A549 (cell line): ENCODE data around the gene GTPBP10. TPM values are rescaled to one million over a fixed set of nuclear protein-coding genes. Genes with fewer than 3 reads are reported as not detected.

Experiments used
- ATAC-seq, 2 experiments: fragments of 200-7000 bp in 1 of 2; fragments of >200 bp in 1 of 2; cut with Nextera tagmentation in 1 of 2; cut with Tn5 transposase in 1 of 2; 3 replicates each; pipeline versions ENCODE4 v1.8.0 to v1.9.1; 2018 to 2020; ENCODE audit warnings: mild to moderate bottlenecking in 1 of 2, moderate library complexity in 1 of 2
- CTCF ChIA-PET: fragments of 300-600 bp; sonication (Branson Sonifier 250); formaldehyde crosslinking; extraction: SDS; loops from one replicate; lab custom pipeline; 2021; ENCODE audit warnings: antibody characterized with exemption, inconsistent platforms; lab: Yijun Ruan, JAX
- POLR2A ChIA-PET: fragments of 350-600 bp; formaldehyde crosslinking; extraction: SDS; loops from one replicate; lab custom pipeline; 2021; ENCODE audit warnings: antibody characterized with exemption, inconsistent platforms; lab: Yijun Ruan, JAX
- DNase-seq, 2 experiments: peaks; one replicate each; pipeline versions ENCODE4 v3.0.0 to v3.0.0-alpha.2; 2011 to 2016; ENCODE audit warnings: low read depth in 1 of 2, low spot score in 1 of 2
- FAIRE-seq: peaks from 2 replicates; lab custom pipeline; 2011; peaks lifted over from hg19 to GRCh38; lab: Jason Lieb, UNC
- H3K27ac ChIP-seq, 2 experiments: fragments of >200 bp; sonication (Bioruptor Twin); formaldehyde crosslinking; 3 replicates each; pipeline ENCODE4 v1.5.1; 2016 to 2017
- H3K4me1 ChIP-seq: fragments of >200 bp; sonication (Bioruptor Twin); formaldehyde crosslinking; 3 replicates; pipeline ENCODE4 v1.6.1; 2016
- H3K4me2 ChIP-seq: fragments of >200 bp; sonication (Bioruptor Twin); formaldehyde crosslinking; 3 replicates; pipeline ENCODE4 v1.6.1; 2016
- H3K4me3 ChIP-seq: fragments of >200 bp; sonication (Bioruptor Twin); formaldehyde crosslinking; 3 replicates; pipeline ENCODE4 v1.5.1; 2016
- H3K9me3 ChIP-seq: fragments of >200 bp; sonication (Bioruptor Twin); formaldehyde crosslinking; 3 replicates; pipeline ENCODE4 v1.6.1; 2016
- CEBPB ChIP-seq, 2 experiments: fragments of >200 bp in 1 of 2; sonication (Bioruptor Twin) in 1 of 2; formaldehyde crosslinking in 1 of 2; IDR thresholded peaks; 2 replicates each; pipeline ENCODE4 v1.6.1; 2012 to 2016
- CHD4 ChIP-seq: fragments of 200-600 bp; sonication (generic); IDR thresholded peaks from 2 replicates; pipeline ENCODE4 v1.6.1; 2016; ENCODE audit warnings: antibody characterized with exemption, mild to moderate bottlenecking, borderline replicate concordance
- ESRRA ChIP-seq: fragments of 150-350 bp; IDR thresholded peaks from 2 replicates; pipeline ENCODE4 v1.6.1; 2014; ENCODE audit warnings: mild to moderate bottlenecking, low read length, borderline replicate concordance
- FOSL2 ChIP-seq, 2 experiments: fragments of 450-650 bp in 1 of 2; fragments of >200 bp in 1 of 2; sonication (Bioruptor Twin) in 1 of 2; formaldehyde crosslinking; IDR thresholded peaks; 2 replicates each; pipeline versions ENCODE4 v1.5.0 to v1.6.1; 2016 to 2020; ENCODE audit warnings: mild to moderate bottlenecking in 1 of 2, moderate library complexity in 1 of 2
- HEYL ChIP-seq: fragments of 250-450 bp; sonication (Bioruptor Pico); IDR thresholded peaks from 2 replicates; pipeline ENCODE4 v1.8.0; 2021; ENCODE audit warnings: mild to moderate bottlenecking, moderate library complexity
- MYC ChIP-seq: IDR thresholded peaks from 2 replicates; pipeline ENCODE4 v1.6.1; 2012; ENCODE audit warnings: mild to moderate bottlenecking, inconsistent platforms, low read length, improper control_type of control experiment, borderline replicate concordance
- NFE2L2 ChIP-seq: fragments of 150-350 bp; conservative IDR thresholded peaks from 2 replicates; pipeline ENCODE4 v1.6.1; 2014; ENCODE audit warnings: low read length
- RAD21 ChIP-seq, 2 experiments: fragments of >200 bp in 1 of 2; sonication (Bioruptor Twin) in 1 of 2; formaldehyde crosslinking in 1 of 2; IDR thresholded peaks in 1 of 2; conservative IDR thresholded peaks in 1 of 2; 2 replicates in 1 of 2; 3 replicates in 1 of 2; pipeline ENCODE4 v1.6.1; 2012 to 2018; ENCODE audit warnings: inconsistent platforms in 1 of 2
- RARB ChIP-seq: fragments of 250-450 bp; sonication (Bioruptor Pico); IDR thresholded peaks from 2 replicates; pipeline ENCODE4 v1.8.0; 2021; ENCODE audit warnings: mild to moderate bottlenecking, moderate library complexity
- TP53 ChIP-seq: fragments of 250-450 bp; sonication (Bioruptor Pico); IDR thresholded peaks from 2 replicates; pipeline ENCODE4 v1.5.0; 2021; ENCODE audit warnings: mild to moderate bottlenecking, moderate library complexity
- ZFP36 ChIP-seq: fragments of 450-650 bp; IDR thresholded peaks from 2 replicates; pipeline ENCODE4 v1.6.1; 2014; ENCODE audit warnings: borderline replicate concordance; ENCODE audit not compliant: partially characterized antibody
- ZSCAN20 ChIP-seq: fragments of 250-450 bp; sonication (Bioruptor Pico); IDR thresholded peaks from 2 replicates; pipeline ENCODE4 v1.8.0; 2022; ENCODE audit warnings: mild to moderate bottlenecking, moderate library complexity
- WGBS: methylation state at CpG from one replicate; pipeline ENCODE4 v1.1.6; 2017; ENCODE audit errors: missing lambda C conversion rate; 5-methylcytosine and 5-hydroxymethylcytosine counted together
- polyA plus RNA-seq, 4 experiments: library from polyadenylated mRNA; depleted of rRNA in 3 of 4; stranded (reverse); fragments of >200 nt; fragmentation: RNase III in 1 of 4; extraction: RNeasy Plus Mini Kit Qiagen cat#74134 plus additional on column Dnase treatment in 1 of 4; gene quantifications; 2 replicates in 3 of 4; 3 replicates in 1 of 4; pipeline ENCODE4 v1.2.3, GENCODE V29; 2011 to 2017
- TF ChIP-seq, protein P1 (sequence below): fragments of 150-350 bp; IDR thresholded peaks from 2 replicates; pipeline ENCODE4 v1.6.1; 2014; ENCODE audit warnings: low read depth, mild to moderate bottlenecking, low read length
- TF ChIP-seq, protein P2 (sequence below): fragments of 200-600 bp; sonication (generic); IDR thresholded peaks from 2 replicates; pipeline ENCODE4 v1.6.1; 2016; ENCODE audit warnings: antibody characterized with exemption, mild to moderate bottlenecking, moderate library complexity
- TF ChIP-seq, protein P3 (sequence below): IDR thresholded peaks from 2 replicates; pipeline ENCODE4 v1.6.1; 2012; ENCODE audit warnings: low read depth, borderline replicate concordance

Gene GTPBP10
- polyA plus RNA-seq, 2 of the 4 experiments (the other 2 are of a cell fraction) = 16.5 to 54.9 TPM

DNA sequence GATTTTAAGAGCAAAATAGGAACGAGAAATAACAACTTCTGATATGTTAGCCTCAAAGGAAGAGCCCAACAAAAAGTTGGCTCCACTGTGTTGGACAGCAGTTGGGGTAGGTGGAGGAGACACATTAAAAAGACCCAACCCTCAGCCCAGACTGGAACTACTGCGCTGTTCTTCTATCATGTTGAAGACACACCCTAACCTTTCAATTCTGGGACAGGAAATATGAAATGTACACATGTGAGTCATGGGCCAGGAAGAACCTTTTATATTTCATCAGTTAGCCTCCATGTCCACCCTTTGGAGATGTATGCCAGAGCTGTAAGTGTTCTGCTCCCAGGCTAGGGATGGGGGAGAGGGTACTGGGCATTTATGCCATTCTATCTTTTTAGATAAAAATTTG is 78.9 kb downstream of the GTPBP10 start:
- no peak overlapping the region for H3K27ac ChIP-seq
- H3K4me2 ChIP-seq = peak overlapping the region; percentile 37; the same call in 1 of the 3 replicates
- ChIA-PET POLR2A (interaction anchor here (0.6 kb wide), 1 partner anchor 22 kb away, joined by 8 read pairs; no protein-coding TSS in a partner anchor), CTCF (interaction anchor here (1.6 kb wide), 1 partner anchor 272 kb away, joined by 7 read pairs; the partner anchor contains the start of gene STEAP1)
- peaks cover 2% of the 10 kb centered on the region; the same call in 1 of the 3 replicates for H3K9me3 ChIP-seq
- FAIRE-seq (no peak), DNase-seq (peak in 1 of 2 experiments; percentile 38), ATAC-seq (peak; percentile 33 to 39; a peak in 3 of 6 replicates)
- WGBS = 28% methylated on average over 2 of the region's 2 CpGs
- peaks cover 6% of the 10 kb centered on the region; the same call in 2 of the 3 replicates for H3K4me1 ChIP-seq
- TF ChIP-seq ZSCAN20 (CRISPR knock-in tag) (no peak), FOSL2 (IDR thresholded peaks at IDR 0.05) (no peak), FOSL2 (CRISPR knock-in tag; IDR thresholded peaks at IDR 0.05) (0 out of 2 replicates have a peak, but pooled peaks have one; percentile 6)
- no peak overlapping the region for H3K4me3 ChIP-seq

DNA sequence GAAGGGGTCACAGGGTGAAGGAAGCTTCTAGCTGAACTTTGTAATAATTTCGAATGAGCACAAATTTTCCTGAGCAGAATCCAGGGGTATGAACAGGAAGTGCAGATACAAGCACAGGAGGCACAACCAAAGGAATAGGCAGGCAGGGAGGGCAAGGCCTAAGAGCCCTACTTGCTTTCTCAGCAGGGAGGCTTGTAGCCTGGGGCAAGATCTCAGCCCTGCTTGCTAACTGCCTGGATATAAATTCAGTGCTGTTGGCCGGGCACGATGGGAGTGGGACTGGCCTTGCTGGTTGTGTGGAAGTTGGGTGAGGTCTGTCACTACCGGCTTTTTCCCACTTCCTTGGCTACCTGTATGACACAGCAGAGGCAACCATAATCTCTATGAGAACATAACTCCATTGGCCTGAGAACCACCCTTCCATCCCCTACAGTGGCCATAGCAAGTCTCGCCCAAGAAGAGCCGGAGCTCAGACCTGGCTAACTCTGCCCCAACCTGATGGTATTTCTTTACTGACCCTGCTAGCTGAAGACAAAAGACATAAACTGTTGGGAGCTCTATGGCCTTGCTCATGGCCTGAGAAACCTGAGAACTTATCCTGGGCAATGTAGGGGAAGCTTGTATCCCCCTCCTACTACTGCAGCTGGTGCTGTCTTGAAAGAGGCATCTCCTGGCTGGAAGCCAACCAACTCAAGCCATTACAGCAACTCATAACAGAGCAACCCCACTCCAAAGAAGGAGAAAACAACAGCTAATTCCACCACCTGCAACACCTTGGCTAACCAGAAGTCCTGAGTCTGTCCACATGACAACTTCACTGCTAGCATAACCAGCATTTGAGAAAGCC is 84.3 kb downstream of the GTPBP10 start:
- no peak for ATAC-seq
- H3K4me1 ChIP-seq = no peaks in the 10 kb centered on the region
- DNase-seq = no peak
- POLR2A ChIA-PET = no interaction called here
- H3K4me2 ChIP-seq = no peak overlapping the region
- TF ChIP-seq, protein P1, sequence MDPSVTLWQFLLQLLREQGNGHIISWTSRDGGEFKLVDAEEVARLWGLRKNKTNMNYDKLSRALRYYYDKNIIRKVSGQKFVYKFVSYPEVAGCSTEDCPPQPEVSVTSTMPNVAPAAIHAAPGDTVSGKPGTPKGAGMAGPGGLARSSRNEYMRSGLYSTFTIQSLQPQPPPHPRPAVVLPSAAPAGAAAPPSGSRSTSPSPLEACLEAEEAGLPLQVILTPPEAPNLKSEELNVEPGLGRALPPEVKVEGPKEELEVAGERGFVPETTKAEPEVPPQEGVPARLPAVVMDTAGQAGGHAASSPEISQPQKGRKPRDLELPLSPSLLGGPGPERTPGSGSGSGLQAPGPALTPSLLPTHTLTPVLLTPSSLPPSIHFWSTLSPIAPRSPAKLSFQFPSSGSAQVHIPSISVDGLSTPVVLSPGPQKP = no peak
- TF ChIP-seq TP53 (CRISPR knock-in tag) (no peak), RAD21 (conservative IDR thresholded peaks at IDR 0.05 in 1 of 2, IDR thresholded peaks at IDR 0.05 in 1 of 2) (no peak), CEBPB (IDR thresholded peaks at IDR 0.05) (no peak), CHD4 (no peak), ESRRA (no peak), MYC (no peak), ZFP36 (no peak), NFE2L2 (no peak), HEYL (no peak), RARB (CRISPR knock-in tag) (no peak)
- TF ChIP-seq, protein P2, sequence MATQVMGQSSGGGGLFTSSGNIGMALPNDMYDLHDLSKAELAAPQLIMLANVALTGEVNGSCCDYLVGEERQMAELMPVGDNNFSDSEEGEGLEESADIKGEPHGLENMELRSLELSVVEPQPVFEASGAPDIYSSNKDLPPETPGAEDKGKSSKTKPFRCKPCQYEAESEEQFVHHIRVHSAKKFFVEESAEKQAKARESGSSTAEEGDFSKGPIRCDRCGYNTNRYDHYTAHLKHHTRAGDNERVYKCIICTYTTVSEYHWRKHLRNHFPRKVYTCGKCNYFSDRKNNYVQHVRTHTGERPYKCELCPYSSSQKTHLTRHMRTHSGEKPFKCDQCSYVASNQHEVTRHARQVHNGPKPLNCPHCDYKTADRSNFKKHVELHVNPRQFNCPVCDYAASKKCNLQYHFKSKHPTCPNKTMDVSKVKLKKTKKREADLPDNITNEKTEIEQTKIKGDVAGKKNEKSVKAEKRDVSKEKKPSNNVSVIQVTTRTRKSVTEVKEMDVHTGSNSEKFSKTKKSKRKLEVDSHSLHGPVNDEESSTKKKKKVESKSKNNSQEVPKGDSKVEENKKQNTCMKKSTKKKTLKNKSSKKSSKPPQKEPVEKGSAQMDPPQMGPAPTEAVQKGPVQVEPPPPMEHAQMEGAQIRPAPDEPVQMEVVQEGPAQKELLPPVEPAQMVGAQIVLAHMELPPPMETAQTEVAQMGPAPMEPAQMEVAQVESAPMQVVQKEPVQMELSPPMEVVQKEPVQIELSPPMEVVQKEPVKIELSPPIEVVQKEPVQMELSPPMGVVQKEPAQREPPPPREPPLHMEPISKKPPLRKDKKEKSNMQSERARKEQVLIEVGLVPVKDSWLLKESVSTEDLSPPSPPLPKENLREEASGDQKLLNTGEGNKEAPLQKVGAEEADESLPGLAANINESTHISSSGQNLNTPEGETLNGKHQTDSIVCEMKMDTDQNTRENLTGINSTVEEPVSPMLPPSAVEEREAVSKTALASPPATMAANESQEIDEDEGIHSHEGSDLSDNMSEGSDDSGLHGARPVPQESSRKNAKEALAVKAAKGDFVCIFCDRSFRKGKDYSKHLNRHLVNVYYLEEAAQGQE = no peak
- TF ChIP-seq, protein P3, sequence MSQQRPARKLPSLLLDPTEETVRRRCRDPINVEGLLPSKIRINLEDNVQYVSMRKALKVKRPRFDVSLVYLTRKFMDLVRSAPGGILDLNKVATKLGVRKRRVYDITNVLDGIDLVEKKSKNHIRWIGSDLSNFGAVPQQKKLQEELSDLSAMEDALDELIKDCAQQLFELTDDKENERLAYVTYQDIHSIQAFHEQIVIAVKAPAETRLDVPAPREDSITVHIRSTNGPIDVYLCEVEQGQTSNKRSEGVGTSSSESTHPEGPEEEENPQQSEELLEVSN = no peak
- TF ChIP-seq, all 56 proteins: peak for 0
- Histone ChIP-seq H3K4me3 (no peak overlapping the region), H3K9me3 (peaks cover 3% of the 10 kb centered on the region; the same call in 2 of the 3 replicates), H3K27ac (no peak overlapping the region)
- no peak for FAIRE-seq
- CTCF ChIA-PET = interaction anchor here (0.8 to 2.7 kb wide), 2 partner anchors 24 to 277 kb away, joined by 3 to 9 read pairs; partner anchors contain the start of gene STEAP1
- 46% methylated on average over 6 of the region's 6 CpGs for WGBS
